Activated CD4-positive, CD25-positive, alpha-beta regulatory T cell treated with anti-CD3 and anti-CD28 coated beads, Interleukin-2, amount 50 U/mL, for 16 hours (primary cell): ENCODE data around the gene NCK2.
"Not testable (repeated sequence)": the region's sequence is repeated elsewhere in the genome, so short reads cannot be mapped to it uniquely, and the experiment has no call there.

Experiments used
- DNase-seq: peaks from one replicate; pipeline ENCODE4 v3.0.0-alpha.2; 2020; ENCODE audit warnings: low read depth, low spot score

NCK2 gene

GRCh38 chr2:105754994-105755393 lies 10.3 kb downstream of the NCK2 start:
- DNase-seq, result no peak

GRCh38 chr2:105755895-105756294 lies 11.2 kb downstream of the NCK2 start:
- DNase-seq, result no peak

GRCh38 chr2:105756435-105756834 lies 11.7 kb downstream of the NCK2 start:
- DNase-seq, result no peak

GRCh38 chr2:105756865-105757264 lies 12.2 kb downstream of the NCK2 start:
- not testable (repeated sequence) for DNase-seq

- DNase-seq, result no peak
These were observed 12.7 kb downstream of the NCK2 start for GRCh38 chr2:105757433-105757832.

- DNase-seq, result no peak
These were observed 15.5 kb downstream of the NCK2 start for GRCh38 chr2:105760191-105760590.

GRCh38 chr2:105760639-105761337 lies 16.1 kb downstream of the NCK2 start:
- no peak for DNase-seq

DNA sequence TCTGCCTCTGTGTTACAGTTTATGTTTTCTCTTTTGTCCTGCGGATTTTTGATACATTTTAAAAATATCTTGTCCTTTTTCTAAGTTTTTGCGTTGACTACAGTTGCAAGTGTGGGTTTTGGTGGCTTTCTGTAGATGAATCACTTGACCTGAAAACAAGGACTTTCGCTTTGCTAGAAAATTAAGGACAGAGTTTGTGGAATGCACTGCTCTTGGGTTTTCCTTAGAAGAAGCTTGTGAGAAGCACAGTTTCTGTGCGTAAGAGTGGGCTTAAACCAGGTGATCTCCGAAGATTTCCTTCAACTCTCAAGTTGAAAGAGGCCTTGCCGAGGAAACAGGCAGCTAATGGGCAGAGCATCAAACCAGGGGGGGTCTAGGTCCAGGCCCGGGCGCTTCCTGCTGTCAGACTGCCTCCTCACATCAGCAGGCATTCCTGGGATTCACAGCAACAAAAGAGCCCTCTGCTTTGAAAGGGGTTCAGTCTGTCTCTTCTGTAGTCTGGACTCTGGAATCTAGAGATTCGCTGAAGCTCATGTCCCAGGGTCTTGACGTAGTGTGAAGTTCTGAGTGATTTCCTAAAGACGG lies 17.3 kb downstream of the NCK2 start:
- no peak for DNase-seq

DNA sequence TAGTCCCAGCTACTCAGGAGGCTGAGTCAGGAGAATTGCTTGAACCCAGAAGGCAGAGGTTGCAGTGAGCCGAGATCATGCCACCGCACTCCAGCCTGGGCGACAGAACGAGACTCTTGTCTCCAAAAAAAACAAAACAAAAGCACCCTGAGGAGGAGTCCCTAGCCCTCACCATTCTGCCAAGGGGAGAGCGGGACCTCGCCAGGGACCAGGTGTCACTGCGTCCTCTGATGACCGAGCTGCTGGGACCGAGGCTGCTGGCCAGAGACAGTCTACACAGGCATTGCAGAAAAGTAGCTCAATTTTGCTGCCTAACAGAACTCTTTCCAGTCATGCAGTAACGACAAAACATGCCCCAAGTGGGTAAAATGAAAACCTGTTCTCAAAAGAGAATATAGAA lies 18.4 kb downstream of the NCK2 start:
- DNase-seq, result no peak

- no peak for DNase-seq
These were observed 19.3 kb downstream of the NCK2 start for GRCh38 chr2:105764059-105764458.

- DNase-seq, result no peak
These were observed 20.9 kb downstream of the NCK2 start for GRCh38 chr2:105765415-105766299.

DNA sequence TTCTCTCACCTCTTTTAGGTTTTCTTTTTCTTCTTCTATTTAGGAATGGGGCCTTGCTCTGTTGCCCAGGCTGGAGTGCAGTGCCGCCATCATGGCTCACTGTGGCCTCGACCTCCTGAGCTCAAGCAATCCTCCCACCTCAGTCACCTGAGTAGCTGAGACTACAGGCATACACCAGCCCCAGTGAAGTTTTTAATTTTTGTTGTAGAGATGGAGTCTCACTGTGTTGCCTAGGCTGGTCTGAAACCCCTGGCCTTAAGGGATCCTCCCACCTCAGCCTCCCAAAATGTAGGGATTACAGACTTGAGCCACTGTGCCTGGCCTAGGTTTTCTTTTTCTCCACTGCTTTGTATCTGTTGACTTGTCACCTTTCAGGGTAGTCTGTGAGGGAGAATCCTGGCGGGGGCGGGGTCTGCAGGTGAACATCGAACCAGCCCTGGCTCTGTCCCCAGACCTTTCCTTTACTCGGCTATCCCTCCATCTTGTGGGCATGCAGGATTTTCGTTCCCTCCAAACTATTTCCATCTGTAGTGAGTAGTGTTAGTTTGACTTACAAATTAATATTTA lies 21.7 kb downstream of the NCK2 start:
- DNase-seq, result no peak

DNA sequence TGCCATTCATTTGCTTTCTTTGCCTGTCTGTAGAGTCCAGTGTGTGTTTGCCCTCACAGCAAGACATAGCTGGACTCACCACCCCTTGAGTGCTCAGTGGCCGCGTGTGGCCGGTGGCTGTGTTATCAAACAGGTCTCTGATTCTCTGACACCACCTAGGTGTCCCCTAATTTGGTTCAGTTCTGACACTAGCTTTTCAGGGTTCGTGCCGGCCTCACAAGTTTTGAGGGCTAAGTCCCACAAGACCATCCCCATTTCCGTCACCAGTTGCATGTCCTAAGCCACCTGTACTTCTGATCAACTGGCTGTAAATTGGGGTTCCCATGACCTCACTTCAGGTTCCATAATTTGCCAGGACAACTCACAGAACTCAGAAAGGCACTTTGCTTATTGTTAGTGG lies 23.5 kb downstream of the NCK2 start:
- no peak for DNase-seq

GRCh38 chr2:105768961-105769452 lies 24.3 kb downstream of the NCK2 start:
- DNase-seq, result no peak

DNA sequence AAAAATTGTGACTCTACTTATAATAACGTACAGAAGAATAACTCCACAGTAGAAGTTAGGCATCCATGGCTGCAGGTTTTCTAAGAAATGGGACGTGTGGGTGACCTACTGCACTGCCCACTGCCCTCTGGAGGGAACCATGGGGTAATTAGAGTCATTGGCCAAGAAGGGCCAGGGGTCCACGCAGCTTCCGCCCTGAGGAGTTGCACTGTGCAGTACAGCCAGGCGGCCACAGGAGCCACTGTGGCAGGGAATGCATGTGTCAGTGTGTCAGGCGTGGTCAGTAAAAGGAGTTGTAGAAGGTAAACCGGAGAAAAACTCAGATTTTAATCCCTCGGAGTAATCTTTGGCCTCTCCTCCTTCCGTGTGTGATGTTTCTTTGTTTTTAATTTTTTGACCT lies 24.8 kb downstream of the NCK2 start:
- DNase-seq, result no peak

- no peak for DNase-seq
These were observed 25.4 kb downstream of the NCK2 start for GRCh38 chr2:105770149-105770548.

- DNase-seq, result not testable (repeated sequence)
These were observed 26.6 kb downstream of the NCK2 start for GRCh38 chr2:105771291-105771690.

GRCh38 chr2:105771836-105772235 lies 27.1 kb downstream of the NCK2 start:
- DNase-seq, result no peak

- DNase-seq, result no peak
These were observed 27.6 kb downstream of the NCK2 start for GRCh38 chr2:105772362-105772761.

GRCh38 chr2:105773568-105773967 lies 28.9 kb downstream of the NCK2 start:
- DNase-seq, result no peak

DNA sequence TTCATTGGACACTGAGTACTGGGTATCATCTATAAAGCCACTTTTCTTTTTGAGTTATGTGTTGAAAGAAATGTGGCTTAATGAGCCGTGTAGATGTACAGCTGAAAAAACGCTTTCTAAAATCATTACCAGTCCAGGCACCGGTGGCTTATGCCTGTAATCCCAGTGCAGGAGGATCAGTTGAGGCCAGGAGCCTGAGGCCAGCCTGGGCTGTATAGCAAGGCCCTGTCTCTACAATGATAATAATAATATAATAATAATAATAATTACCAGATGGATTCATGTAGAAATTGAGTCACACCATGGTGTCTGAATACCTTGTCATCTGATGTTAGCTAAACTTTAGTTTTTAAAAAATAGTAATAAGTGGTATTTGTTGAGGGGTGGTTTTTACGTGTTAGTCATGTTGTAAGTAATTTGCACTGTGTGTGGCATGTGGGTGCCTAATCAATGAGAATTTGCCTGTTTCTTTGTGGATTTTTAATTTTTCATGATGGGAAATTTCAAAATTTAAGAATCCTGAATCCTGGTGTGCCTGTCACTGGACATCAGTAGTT lies 30.1 kb downstream of the NCK2 start:
- DNase-seq, result no peak
